ENCODE measurements around the gene S100A4.

DNA sequence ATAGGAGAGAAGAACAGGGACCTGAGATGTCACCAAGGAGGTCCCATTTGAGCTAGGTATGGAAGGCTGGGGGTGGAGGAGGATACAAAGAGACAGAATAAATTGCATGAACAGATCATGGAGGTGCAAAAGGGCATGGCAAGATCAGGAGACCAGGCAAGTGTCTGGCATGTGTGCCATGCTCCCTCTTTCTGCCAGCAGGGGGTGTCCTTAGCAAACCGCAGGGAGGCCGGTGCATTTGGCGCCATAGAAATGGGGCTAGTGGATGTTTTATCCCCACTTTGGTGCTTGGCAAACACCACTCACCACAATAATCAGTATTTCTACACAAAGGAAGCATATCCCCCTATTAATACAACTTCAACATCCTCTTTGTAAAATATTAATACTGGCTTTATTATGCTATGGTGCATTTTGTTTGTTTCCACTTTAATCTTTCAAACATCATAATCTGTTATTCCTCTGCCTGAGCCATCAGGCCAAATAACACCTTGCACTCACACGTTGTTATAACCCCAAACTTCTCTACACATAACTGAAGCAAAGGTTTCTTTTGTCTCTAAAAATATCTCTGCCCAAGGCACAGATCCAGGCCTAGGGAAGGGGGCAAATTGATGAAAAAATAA lies 35.8 kb downstream of the S100A4 start:
- peak; percentile 76 to 83 for TF ChIP-seq CTCF (conservative IDR thresholded peaks at IDR 0.05 in 1 of 2, IDR thresholded peaks at IDR 0.05 in 1 of 2; ENCODE audit: extremely low read depth in 1 of 2, insufficient read depth in 1 of 2, low read depth in 1 of 2, low read length in 2 of 2)
- no peak for TF ChIP-seq EZH2 (IDR thresholded peaks at IDR 0.05; ENCODE audit: borderline replicate concordance, low read length)
